ENCODE results near the gene ZNF493.
A peak's percentile ranks its signal among the peaks of the same experiment; 100 is the strongest.

The ZNF493 gene

GRCh38 chr19:21434967-21435544 is 38.1 kb downstream of the ZNF493 start:
- TF ChIP-seq CTCF (conservative IDR thresholded peaks at IDR 0.05): peak; percentile 45
- no peak for TF ChIP-seq ZFX (IDR thresholded peaks at IDR 0.05)

DNA sequence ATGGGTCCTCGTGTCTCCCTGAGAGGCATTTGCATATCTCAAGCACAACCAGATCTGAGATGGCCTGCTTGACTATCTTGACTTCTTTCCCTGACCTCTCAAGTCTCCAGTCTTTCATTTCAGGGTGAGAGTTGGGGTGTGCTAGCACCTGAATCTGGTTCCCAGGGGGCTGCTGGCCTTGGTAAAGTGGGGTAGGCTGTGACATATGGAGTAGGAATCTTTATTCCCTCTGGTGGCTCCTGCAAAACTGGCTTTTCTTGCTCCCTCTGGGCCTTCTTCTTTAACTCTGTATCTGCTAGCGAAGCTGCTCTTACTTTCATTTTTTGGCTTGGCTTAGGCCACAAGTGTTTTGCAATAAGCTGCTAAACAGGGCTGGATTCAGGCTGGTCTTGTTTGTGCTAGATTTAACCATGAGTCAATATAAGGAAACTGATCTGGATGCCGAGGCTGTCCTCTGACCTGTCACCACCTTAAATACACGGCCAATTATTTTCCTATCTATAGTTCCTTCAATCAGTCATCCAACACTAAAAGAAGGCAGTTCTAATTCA is 42.3 kb downstream of the ZNF493 start:
- H3K27ac ChIP-seq: peak overlapping the region; percentile 5; the same call in 1 of the 2 replicates
- TF ChIP-seq CTCF (conservative IDR thresholded peaks at IDR 0.05) (no peak), ZFX (IDR thresholded peaks at IDR 0.05) (no peak)

More at GRCh38 chr19:21434967-21435544, 38.1 kb downstream of the ZNF493 start:
- peak overlapping the region; percentile 23; the same call in 1 of the 2 replicates for H3K27ac ChIP-seq

- H3K27ac ChIP-seq: no peak overlapping the region
- no peak for TF ChIP-seq CTCF (conservative IDR thresholded peaks at IDR 0.05)
- TF ChIP-seq ZFX (IDR thresholded peaks at IDR 0.05): no peak
Measured at GRCh38 chr19:21440321-21440720, 43.4 kb downstream of the ZNF493 start.

GRCh38 chr19:21451187-21451586 is 54.3 kb downstream of the ZNF493 start:
- H3K27ac ChIP-seq: no peak overlapping the region
- TF ChIP-seq CTCF (conservative IDR thresholded peaks at IDR 0.05): no peak
- TF ChIP-seq ZFX (IDR thresholded peaks at IDR 0.05): no peak

- TF ChIP-seq ZFX (IDR thresholded peaks at IDR 0.05) (no peak), CTCF (conservative IDR thresholded peaks at IDR 0.05) (no peak)
Measured at GRCh38 chr19:21454901-21455300, 58.0 kb downstream of the ZNF493 start.

DNA sequence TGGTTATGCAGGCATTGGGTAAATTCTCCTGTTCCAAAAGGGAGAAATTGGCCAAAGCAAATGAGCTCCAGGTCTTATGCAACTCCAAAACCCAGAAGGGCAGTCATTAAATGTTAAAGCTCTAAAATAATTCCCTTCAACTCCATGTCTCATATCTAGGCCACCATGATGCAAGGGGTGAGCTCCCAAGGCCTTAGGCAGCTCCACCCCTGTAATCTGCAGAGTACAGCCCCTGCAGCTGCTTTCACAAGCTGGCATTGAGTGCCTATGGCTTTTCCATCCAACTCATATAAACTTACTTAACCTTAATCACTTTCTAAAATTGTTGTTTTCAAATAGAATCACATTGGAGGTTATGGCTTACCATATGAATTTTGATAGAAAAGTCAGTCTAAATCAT is 63.8 kb downstream of the ZNF493 start:
- TF ChIP-seq ZFX (IDR thresholded peaks at IDR 0.05): no peak
- no peak overlapping the region for H3K27ac ChIP-seq

More at GRCh38 chr19:21454901-21455300, 58.0 kb downstream of the ZNF493 start:
- H3K27ac ChIP-seq: no peak overlapping the region

- TF ChIP-seq CTCF (conservative IDR thresholded peaks at IDR 0.05) (no peak), ZFX (IDR thresholded peaks at IDR 0.05) (no peak)
- H3K27ac ChIP-seq: no peak overlapping the region
Measured at GRCh38 chr19:21462540-21462939, 65.6 kb downstream of the ZNF493 start.

Measured in C4-2B (cell line).